K562 (cell line): Measurements from ENCODE around the gene GPR153. TPM values are rescaled to one million over a fixed set of nuclear protein-coding genes. Genes with fewer than 3 reads are reported as not detected.
A peak's percentile ranks its signal among the peaks of the same experiment; 100 is the strongest.

Experiments used
- ATAC-seq: fragments of 200-7000 bp; cut with Tn5 transposase; 3 replicates; pipeline ENCODE4 v1.9.1; 2020; ENCODE audit warnings: moderate library complexity
- BruUV-seq: library from RNA; stranded (reverse); fragments of 400-500 nt; replicated peaks from 2 replicates; lab custom pipeline; 2021; lab: Mats Ljungman, UMichigan
- CTCF ChIA-PET: fragments of 300-600 bp; formaldehyde crosslinking; extraction: SDS; loops from one replicate; lab custom pipeline; 2021; ENCODE audit warnings: low intra/inter-chr PET ratio; lab: Yijun Ruan, JAX
- POLR2A ChIA-PET: fragments of 300-600, 350-650 bp; sonication (Branson Sonifier 250); formaldehyde crosslinking; extraction: SDS; loops from one replicate; lab custom pipeline; 2021; ENCODE audit warnings: antibody characterized with exemption, inconsistent platforms; lab: Yijun Ruan, JAX
- DNase-seq, 4 experiments: peaks; one replicate each; pipeline versions ENCODE4 v3.0.0 to v3.0.0-alpha.2; 2011 to 2018; ENCODE audit warnings: low spot score in 3 of 4, mixed read lengths in 3 of 4; ENCODE audit errors: extremely low read depth in 1 of 4
- FAIRE-seq: peaks from 2 replicates; lab custom pipeline; 2011; peaks lifted over from hg19 to GRCh38; lab: Jason Lieb, UNC
- H2AFZ ChIP-seq: 2 replicates; pipeline ENCODE4 v1.6.0; 2011; ENCODE audit warnings: low read depth, low read length, control low read depth, inconsistent platforms
- H3K27ac ChIP-seq: fragments of 200-600 bp; 3 replicates; pipeline ENCODE4 v1.8.0; 2011; ENCODE audit warnings: low read depth, mild to moderate bottlenecking, control low read depth, inconsistent platforms, low read length, moderate library complexity, mixed read lengths; ENCODE audit errors: extremely low read depth
- H3K27me3 ChIP-seq, 2 experiments: fragments of 300-600 bp in 1 of 2; 2 replicates in 1 of 2; 3 replicates in 1 of 2; pipeline versions ENCODE4 v1.6.0 to v1.8.0; 2011; ENCODE audit warnings: inconsistent platforms in 2 of 2, low read length in 2 of 2, mild to moderate bottlenecking in 1 of 2, mixed read lengths in 1 of 2, moderate library complexity in 1 of 2; ENCODE audit not compliant: control insufficient read depth in 2 of 2, insufficient read depth in 2 of 2
- H3K36me3 ChIP-seq: fragments of 300-600 bp; 3 replicates; pipeline ENCODE4 v1.8.0; 2011; ENCODE audit warnings: mild to moderate bottlenecking, low read length, inconsistent platforms; ENCODE audit not compliant: control insufficient read depth, insufficient read depth
- H3K4me1 ChIP-seq, 2 experiments: fragments of 200-600 bp in 1 of 2; replicated peaks in 1 of 2; 2 replicates in 1 of 2; 3 replicates in 1 of 2; pipeline versions ENCODE4 v1.5.1 to v1.8.0; 2011; ENCODE audit warnings: inconsistent platforms in 2 of 2, low read length in 2 of 2, mild to moderate bottlenecking in 1 of 2, mixed read lengths in 1 of 2, moderate library complexity in 1 of 2; ENCODE audit not compliant: control insufficient read depth in 2 of 2, insufficient read depth in 2 of 2
- H3K4me2 ChIP-seq: 2 replicates; pipeline ENCODE4 v1.6.1; 2011; ENCODE audit warnings: low read length, control low read depth, inconsistent platforms, mixed read lengths; ENCODE audit not compliant: insufficient read depth
- H3K4me3 ChIP-seq: fragments of 200-600 bp; sonication (generic), shearing (Covaris generic); 2 replicates; pipeline ENCODE4 v1.5.1; 2016; ENCODE audit warnings: control low read depth, inconsistent platforms
- H3K79me2 ChIP-seq: fragments of 200-600 bp; 3 replicates; pipeline ENCODE4 v1.8.0; 2011; ENCODE audit warnings: low read length, inconsistent platforms; ENCODE audit not compliant: control insufficient read depth, insufficient read depth
- H3K9ac ChIP-seq, 2 experiments: 2 replicates each; pipeline versions ENCODE4 v1.6.0 to v1.6.1; 2011; ENCODE audit warnings: low read depth in 2 of 2, low read length in 2 of 2, control low read depth in 1 of 2, inconsistent platforms in 1 of 2, mild to moderate bottlenecking in 1 of 2, mixed read lengths in 1 of 2; ENCODE audit not compliant: insufficient read depth in 1 of 2
- H3K9me1 ChIP-seq: one replicate; pipeline ENCODE4 v1.6.0; 2011; ENCODE audit warnings: inconsistent platforms, mild to moderate bottlenecking, low read length, moderate library complexity; ENCODE audit not compliant: control insufficient read depth, insufficient read depth
- H3K9me3 ChIP-seq: replicated peaks from 2 replicates; pipeline ENCODE4 v1.5.1; 2011; ENCODE audit warnings: low read depth, low read length, inconsistent platforms; ENCODE audit not compliant: control insufficient read depth, insufficient read depth
- H4K20me1 ChIP-seq: replicated peaks from 2 replicates; pipeline ENCODE4 v1.6.1; 2011; ENCODE audit warnings: low read length, inconsistent platforms, mixed read lengths; ENCODE audit not compliant: control insufficient read depth, insufficient read depth
- KLF1 ChIP-seq: fragments of 450-650 bp; IDR thresholded peaks from 2 replicates; pipeline ENCODE4 v1.6.1; 2016; ENCODE audit warnings: missing genetic modification characterization, missing compliant biosample characterization
- L3MBTL2 ChIP-seq: fragments of 450-650 bp; IDR thresholded peaks from 2 replicates; pipeline ENCODE4 v1.6.1; 2016; ENCODE audit warnings: mild to moderate bottlenecking, moderate library complexity
- MED1 ChIP-seq: sonication (generic); formaldehyde crosslinking; IDR thresholded peaks from 2 replicates; pipeline ENCODE4 v1.8.1; 2023; ENCODE audit warnings: missing genetic modification reagents, borderline replicate concordance
- POLR2G ChIP-seq: fragments of 200-400 bp; formaldehyde crosslinking; IDR thresholded peaks from 2 replicates; pipeline ENCODE4 v1.6.1; 2017; ENCODE audit warnings: low read depth, mild to moderate bottlenecking, antibody characterized with exemption, low read length, moderate library complexity
- TCFL5 ChIP-seq: fragments of 250-450 bp; sonication (Bioruptor Pico); conservative IDR thresholded peaks from 2 replicates; pipeline ENCODE4 v1.6.1; 2021; ENCODE audit warnings: mild to moderate bottlenecking, moderate library complexity, matching md5 sums
- WGBS: fragments of 100-300 bp; shearing (Covaris generic); methylation state at CpG from one replicate; pipeline ENCODE4 v1.1.6; 2016; ENCODE audit warnings: low coverage, mixed read lengths; ENCODE audit not compliant: insufficient coverage; ENCODE audit errors: missing lambda C conversion rate; 5-methylcytosine and 5-hydroxymethylcytosine counted together
- in situ Hi-C: fragments of 300-500 bp; cut with MboI; formaldehyde crosslinking; loops from 4 replicates; pipeline ENCODE4 v1.15.0; 2018; ENCODE audit warnings: inconsistent platforms, mixed read lengths
- intact Hi-C: fragments of 100-400 bp; cut with micrococcal nuclease; formaldehyde crosslinking; loops from 2 replicates; pipeline ENCODE4 v1.14.2; 2022
- polyA plus RNA-seq, 8 experiments: library from polyadenylated mRNA; depleted of rRNA in 4 of 8; stranded (reverse) in 5 of 8; unstranded in 3 of 8; fragments of >200 nt; fragmentation: Nextera tagmentation in 2 of 8; fragmentation: Illumina TruSeq in 1 of 8; extraction: Ambion mirVana in 2 of 8; extraction: Trizol in 1 of 8; gene quantifications; 2 replicates each; pipeline versions ENCODE4 v1.2.1 to v1.2.3, GENCODE V29; 2011 to 2014; ENCODE audit warnings: inconsistent platforms in 1 of 8, missing spikeins in 1 of 8
- total RNA-seq, 7 experiments: library from RNA; depleted of rRNA in 6 of 7; stranded (reverse); fragments of >200 nt in 6 of 7; fragmentation: Illumina TruSeq in 2 of 7; extraction: Trizol in 2 of 7; gene quantifications; 2 replicates each; pipeline versions ENCODE4 v1.2.1 to v1.2.3, GENCODE V29; 2011 to 2021; ENCODE audit warnings: low replicate concordance in 1 of 7
- TF ChIP-seq, protein P1 (sequence below): fragments of 450-650 bp; IDR thresholded peaks from 2 replicates; pipeline ENCODE4 v1.6.1; 2017; ENCODE audit warnings: antibody characterized with exemption

The GPR153 gene
- total and polyA plus RNA-seq, 9 of the 15 experiments (the other 6 are each of a cell fraction or from before 2014, with no cell fraction given), result 0.01 to 1.5 (median 0.51) TPM

DNA sequence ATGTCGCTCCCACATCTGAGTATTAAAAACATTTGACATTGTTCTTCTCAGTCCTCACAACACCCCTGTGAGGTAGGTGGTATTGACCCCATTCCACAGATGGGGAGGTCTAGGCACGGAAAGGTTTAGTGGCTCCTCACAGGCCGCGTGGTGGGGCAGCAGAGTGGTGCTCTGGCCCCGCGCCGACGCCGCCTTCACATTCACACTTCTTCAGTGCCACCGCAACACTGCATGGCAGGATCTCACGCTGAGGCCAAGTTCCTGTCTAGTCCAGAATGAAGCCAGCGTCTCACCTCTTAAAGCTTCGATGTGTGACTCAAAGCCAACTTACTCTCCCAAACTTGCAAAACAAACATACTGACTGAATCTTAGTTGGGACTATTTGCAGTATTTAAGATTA, 37.3 kb downstream of the GPR153 start:
- no peak for ATAC-seq

More for the DNA sequence above, 37.3 kb downstream of the GPR153 start:
- CTCF ChIA-PET, result no interaction called here
- H3K9me1 ChIP-seq, result no peaks in the 10 kb centered on the region
- FAIRE-seq (no peak), DNase-seq (no peak)
- peaks cover 76% of the 10 kb centered on the region; the same call in 2 of the 3 replicates for H3K36me3 ChIP-seq
- H3K9me3 ChIP-seq, result no peaks in the 10 kb centered on the region
- peak; percentile 31; the same call in 1 of the 2 replicates for TF ChIP-seq POLR2G
- TF ChIP-seq KLF1, result no peak
- TF ChIP-seq L3MBTL2, result no peak
- TF ChIP-seq MED1, result no peak
- no peak for TF ChIP-seq TCFL5 (CRISPR knock-in tag)
- TF ChIP-seq, protein P1, sequence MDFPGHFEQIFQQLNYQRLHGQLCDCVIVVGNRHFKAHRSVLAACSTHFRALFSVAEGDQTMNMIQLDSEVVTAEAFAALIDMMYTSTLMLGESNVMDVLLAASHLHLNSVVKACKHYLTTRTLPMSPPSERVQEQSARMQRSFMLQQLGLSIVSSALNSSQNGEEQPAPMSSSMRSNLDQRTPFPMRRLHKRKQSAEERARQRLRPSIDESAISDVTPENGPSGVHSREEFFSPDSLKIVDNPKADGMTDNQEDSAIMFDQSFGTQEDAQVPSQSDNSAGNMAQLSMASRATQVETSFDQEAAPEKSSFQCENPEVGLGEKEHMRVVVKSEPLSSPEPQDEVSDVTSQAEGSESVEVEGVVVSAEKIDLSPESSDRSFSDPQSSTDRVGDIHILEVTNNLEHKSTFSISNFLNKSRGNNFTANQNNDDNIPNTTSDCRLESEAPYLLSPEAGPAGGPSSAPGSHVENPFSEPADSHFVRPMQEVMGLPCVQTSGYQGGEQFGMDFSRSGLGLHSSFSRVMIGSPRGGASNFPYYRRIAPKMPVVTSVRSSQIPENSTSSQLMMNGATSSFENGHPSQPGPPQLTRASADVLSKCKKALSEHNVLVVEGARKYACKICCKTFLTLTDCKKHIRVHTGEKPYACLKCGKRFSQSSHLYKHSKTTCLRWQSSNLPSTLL, result no peak
- BruUV-seq, result TSS peak; percentile 48
- 0 out of 2 replicates have a peak, but pooled peaks cover 7% of the 10 kb centered on the region for H4K20me1 ChIP-seq
- H3K27me3 ChIP-seq, result no peaks in the 10 kb centered on the region
- POLR2A ChIA-PET, result interaction anchor here (0.6 to 1.9 kb wide), 8 partner anchors 8 to 594 kb away, joined by 3 to 14 read pairs (median 3); partner anchors contain the start of genes ICMT and RNF207
- in situ Hi-C loops, result no loop called here
- no peaks in the 10 kb centered on the region; a peak in 1 of 5 replicates for H3K4me1 ChIP-seq
- H3K27ac ChIP-seq, result no peak overlapping the region
- no peak overlapping the region for H3K4me2 ChIP-seq
- H2AFZ ChIP-seq, result no peak overlapping the region
- H3K79me2 ChIP-seq, result no peaks in the 10 kb centered on the region; the same call in 2 of the 3 replicates
- H3K4me3 ChIP-seq, result no peak overlapping the region
- no peak overlapping the region for H3K9ac ChIP-seq
- 96% methylated on average over 13 of the region's 13 CpGs for WGBS
- intact Hi-C loops, result no loop called here
